ENCODE measurements around the gene ACACA.

The ACACA gene

GRCh38 chr17:37259030-37259735 lies 147.5 kb downstream of the ACACA start:
- Histone ChIP-seq H3K4me3 (no peak overlapping the region), H3K9me3 (no peaks in the 10 kb centered on the region), H3K4me1 (no peaks in the 10 kb centered on the region), H3K27me3 (no peaks in the 10 kb centered on the region), H3K27ac (no peak overlapping the region), H3K36me3 (peaks cover 18 to 44% (median 26%) of the 10 kb centered on the region in 3 donors)
- DNase-seq, result no peak
- TF ChIP-seq CTCF (IDR thresholded peaks at IDR 0.05), result no peak
- intact Hi-C loops (cut with DNase I; ENCODE audit: low total_unique reads), result no loop called here

GRCh38 chr17:37256627-37257026 lies 150.0 kb downstream of the ACACA start:
- Histone ChIP-seq H3K9me3 (no peaks in the 10 kb centered on the region), H3K36me3 (peaks cover 13 to 41% (median 24%) of the 10 kb centered on the region in 3 donors), H3K4me3 (no peak overlapping the region), H3K27me3 (no peaks in the 10 kb centered on the region), H3K4me1 (no peaks in the 10 kb centered on the region), H3K27ac (no peak overlapping the region)
- no peak for DNase-seq
- no peak for TF ChIP-seq CTCF (IDR thresholded peaks at IDR 0.05)
- intact Hi-C loops (cut with DNase I; ENCODE audit: low total_unique reads), result no loop called here

GRCh38 chr17:37255432-37255831 lies 151.2 kb downstream of the ACACA start:
- Histone ChIP-seq H3K4me3 (no peak overlapping the region), H3K27me3 (no peaks in the 10 kb centered on the region), H3K36me3 (peaks cover 20 to 53% (median 34%) of the 10 kb centered on the region in 3 donors), H3K27ac (no peak overlapping the region), H3K4me1 (no peaks in the 10 kb centered on the region), H3K9me3 (no peaks in the 10 kb centered on the region)
- intact Hi-C loops (cut with DNase I; ENCODE audit: low total_unique reads), result no loop called here
- no peak for TF ChIP-seq CTCF (IDR thresholded peaks at IDR 0.05)
- DNase-seq, result no peak

- Histone ChIP-seq H3K36me3 (peaks cover 43 to 85% (median 65%) of the 10 kb centered on the region in 3 donors), H3K27ac (no peak overlapping the region), H3K4me1 (no peaks in the 10 kb centered on the region), H3K4me3 (no peak overlapping the region), H3K27me3 (no peaks in the 10 kb centered on the region), H3K9me3 (no peaks in the 10 kb centered on the region)
- intact Hi-C loops (cut with DNase I; ENCODE audit: low total_unique reads), result no loop called here
- DNase-seq, result no peak
- TF ChIP-seq CTCF (IDR thresholded peaks at IDR 0.05), result no peak
These were observed 158.8 kb downstream of the ACACA start for GRCh38 chr17:37247825-37248224.

- no peak for DNase-seq
These were observed 160.6 kb downstream of the ACACA start for GRCh38 chr17:37246085-37246484.

More at GRCh38 chr17:37246085-37246484, 160.6 kb downstream of the ACACA start:
- H3K9me3 ChIP-seq, result no peaks in the 10 kb centered on the region
- no peaks in the 10 kb centered on the region for H3K4me1 ChIP-seq
- intact Hi-C loops (cut with DNase I; ENCODE audit: low total_unique reads), result no loop called here
- no peak overlapping the region for H3K27ac ChIP-seq
- H3K36me3 ChIP-seq, result peaks cover 48 to 89% (median 56%) of the 10 kb centered on the region in 3 donors
- no peak for TF ChIP-seq CTCF (IDR thresholded peaks at IDR 0.05)
- H3K27me3 ChIP-seq, result no peaks in the 10 kb centered on the region
- H3K4me3 ChIP-seq, result no peak overlapping the region
